ACHN (cell line): ENCODE results near the gene CHI3L2.
A peak's percentile ranks its signal among the peaks of the same experiment; 100 is the strongest.
"Not testable (repeated sequence)": the region's sequence is repeated elsewhere in the genome, so short reads cannot be mapped to it uniquely, and the experiment has no call there.

Source experiments
- DNase-seq: peaks from one replicate; pipeline ENCODE4 v3.0.0-alpha.2; 2015
- in situ Hi-C: cut with HindIII; loops from 2 replicates; pipeline ENCODE4 v1.10.0; 2017; ENCODE audit warnings: low sequenced_read_pairs, low pct_ligation_motif_present, low pct_unique_long_range_greater_than_20kb

The CHI3L2 gene

GRCh38 chr1:111200802-111201161, 26.7 kb upstream of the CHI3L2 start:
- in situ Hi-C loops, result no loop called here

GRCh38 chr1:111201275-111202090, 26.0 kb upstream of the CHI3L2 start:
- in situ Hi-C loops, result no loop called here
- no peak for DNase-seq

More at GRCh38 chr1:111200802-111201161, 26.7 kb upstream of the CHI3L2 start:
- DNase-seq, result no peak

- DNase-seq, result no peak
- in situ Hi-C loops, result no loop called here
These were observed 25.2 kb upstream of the CHI3L2 start for GRCh38 chr1:111202366-111202706.

GRCh38 chr1:111202707-111203623, 24.5 kb upstream of the CHI3L2 start:
- DNase-seq, result peak; percentile 68
- in situ Hi-C loops, result no loop called here

- in situ Hi-C loops, result no loop called here
- peak; percentile 78 for DNase-seq
These were observed 23.8 kb upstream of the CHI3L2 start for GRCh38 chr1:111203681-111204200.

- peak; percentile 53 for DNase-seq
- in situ Hi-C loops, result no loop called here
These were observed 23.1 kb upstream of the CHI3L2 start for GRCh38 chr1:111204201-111204982.

GRCh38 chr1:111204983-111205713, 22.4 kb upstream of the CHI3L2 start:
- DNase-seq, result no peak
- in situ Hi-C loops, result no loop called here

GRCh38 chr1:111205714-111206050, 21.8 kb upstream of the CHI3L2 start:
- DNase-seq, result no peak
- in situ Hi-C loops, result no loop called here

- in situ Hi-C loops, result no loop called here
These were observed 18.6 kb upstream of the CHI3L2 start for GRCh38 chr1:111208921-111209320.

GRCh38 chr1:111209622-111210021, 17.9 kb upstream of the CHI3L2 start:
- in situ Hi-C loops, result no loop called here
- no peak for DNase-seq

More at GRCh38 chr1:111208921-111209320, 18.6 kb upstream of the CHI3L2 start:
- no peak for DNase-seq

- DNase-seq, result no peak
- in situ Hi-C loops, result no loop called here
These were observed 15.6 kb upstream of the CHI3L2 start for GRCh38 chr1:111211921-111212320.

GRCh38 chr1:111212634-111213335, 14.7 kb upstream of the CHI3L2 start:
- DNase-seq, result no peak
- in situ Hi-C loops, result no loop called here

GRCh38 chr1:111213412-111213811, 14.1 kb upstream of the CHI3L2 start:
- in situ Hi-C loops, result no loop called here
- DNase-seq, result no peak

GRCh38 chr1:111214074-111214801, 13.3 kb upstream of the CHI3L2 start:
- in situ Hi-C loops, result no loop called here

GRCh38 chr1:111214884-111215283, 12.6 kb upstream of the CHI3L2 start:
- DNase-seq, result no peak
- in situ Hi-C loops, result no loop called here

More at GRCh38 chr1:111214074-111214801, 13.3 kb upstream of the CHI3L2 start:
- no peak for DNase-seq

- DNase-seq, in situ Hi-C loops: not testable (repeated sequence)
These were observed 12.2 kb upstream of the CHI3L2 start for GRCh38 chr1:111215285-111215684.

- in situ Hi-C loops, result no loop called here
These were observed 10.8 kb upstream of the CHI3L2 start for GRCh38 chr1:111216751-111217150.

More at GRCh38 chr1:111216751-111217150, 10.8 kb upstream of the CHI3L2 start:
- DNase-seq, result no peak
